SK-N-SH (cell line): Measurements from ENCODE around the gene STMN1. TPM values are rescaled to one million over a fixed set of nuclear protein-coding genes. Genes with fewer than 3 reads are reported as not detected.

Source experiments
- CTCF ChIA-PET: fragments of 300-600, 350-600 bp; formaldehyde crosslinking; extraction: SDS; loops from one replicate; lab custom pipeline; 2021; lab: Yijun Ruan, JAX
- POLR2A ChIA-PET: fragments of 350-600 bp; sonication (Branson Sonifier 250); formaldehyde crosslinking; extraction: SDS; loops from one replicate; lab custom pipeline; 2020; ENCODE audit warnings: antibody characterized with exemption, inconsistent platforms; lab: Yijun Ruan, JAX
- DNase-seq: peaks from one replicate; pipeline ENCODE4 v3.0.0; 2012
- H2AFZ ChIP-seq: fragments of 200-600 bp; sonication (generic); 2 replicates; pipeline ENCODE4 v1.8.1; 2016; ENCODE audit warnings: antibody characterized with exemption, mild to moderate bottlenecking, low read depth
- H3F3A ChIP-seq: fragments of 200-600 bp; sonication (generic); replicated peaks from 2 replicates; pipeline ENCODE3; 2016; ENCODE audit warnings: antibody characterized with exemption, mild to moderate bottlenecking; ENCODE audit not compliant: insufficient read depth
- H3K27ac ChIP-seq, 2 experiments: fragments of 200-500 bp in 1 of 2; fragments of 200-600 bp in 1 of 2; sonication (Bioruptor generic) in 1 of 2; sonication (generic), shearing (Covaris generic) in 1 of 2; 2 replicates each; pipeline versions ENCODE4 v1.5.1 to v1.6.1; 2014 to 2016; ENCODE audit warnings: low read depth in 2 of 2, inconsistent platforms in 1 of 2, low read length in 1 of 2, mild to moderate bottlenecking in 1 of 2, mixed read lengths in 1 of 2
- H3K27me3 ChIP-seq: fragments of 200-600 bp; sonication (generic), shearing (Covaris generic); 2 replicates; pipeline ENCODE4 v1.6.1; 2016; ENCODE audit warnings: mixed run types; ENCODE audit not compliant: insufficient read depth
- H3K36me3 ChIP-seq, 2 experiments: fragments of 200-500 bp in 1 of 2; fragments of 200-600 bp in 1 of 2; sonication (Bioruptor generic) in 1 of 2; sonication (generic) in 1 of 2; replicated peaks in 1 of 2; 2 replicates each; pipeline versions ENCODE3 to v1.5.1; 2014 to 2016; ENCODE audit warnings: low read length in 1 of 2, mild to moderate bottlenecking in 1 of 2; ENCODE audit not compliant: insufficient read depth in 2 of 2, control insufficient read depth in 1 of 2
- H3K4me1 ChIP-seq, 2 experiments: fragments of 200-500 bp in 1 of 2; fragments of 200-600 bp in 1 of 2; sonication (Bioruptor generic) in 1 of 2; sonication (generic), shearing (Covaris generic) in 1 of 2; 2 replicates each; pipeline versions ENCODE4 v1.5.1 to v1.6.1; 2014 to 2016; ENCODE audit warnings: low read depth in 1 of 2, low read length in 1 of 2, mixed run types in 1 of 2; ENCODE audit not compliant: insufficient read depth in 2 of 2, control insufficient read depth in 1 of 2
- H3K4me2 ChIP-seq: fragments of 200-600 bp; sonication (generic), shearing (Covaris generic); 2 replicates; pipeline ENCODE4 v1.6.1; 2017; ENCODE audit warnings: mixed run types
- H3K4me3 ChIP-seq, 2 experiments: fragments of 200-500 bp in 1 of 2; fragments of 200-600 bp in 1 of 2; sonication (Bioruptor generic) in 1 of 2; sonication (generic), shearing (Covaris generic) in 1 of 2; 2 replicates each; pipeline versions ENCODE4 v1.5.1 to v1.8.1; 2014 to 2016; ENCODE audit warnings: low read depth in 2 of 2, inconsistent platforms in 1 of 2, low read length in 1 of 2, mild to moderate bottlenecking in 1 of 2, mixed read lengths in 1 of 2, moderate library complexity in 1 of 2
- H3K79me2 ChIP-seq: fragments of 200-600 bp; sonication (generic); 2 replicates; pipeline ENCODE4 v1.8.1; 2017; ENCODE audit warnings: mild to moderate bottlenecking; ENCODE audit not compliant: insufficient read depth
- H3K9ac ChIP-seq: fragments of 200-600 bp; sonication (generic); 2 replicates; pipeline ENCODE4 v1.6.1; 2017; ENCODE audit warnings: mixed run types
- H3K9me2 ChIP-seq: fragments of 200-600 bp; sonication (generic); 2 replicates; pipeline ENCODE4 v1.6.1; 2017; ENCODE audit warnings: mixed run types
- H3K9me3 ChIP-seq: fragments of 200-600 bp; sonication (generic); 2 replicates; pipeline ENCODE4 v1.6.1; 2017; ENCODE audit warnings: mixed run types, mild to moderate bottlenecking, moderate library complexity
- H4K20me1 ChIP-seq: fragments of 200-600 bp; sonication (generic); 2 replicates; pipeline ENCODE4 v1.6.1; 2017; ENCODE audit warnings: mild to moderate bottlenecking, mixed run types; ENCODE audit not compliant: insufficient read depth
- ELF1 ChIP-seq: IDR thresholded peaks from 2 replicates; pipeline ENCODE4 v1.4.0; 2012
- EP300 ChIP-seq, 2 experiments: IDR thresholded peaks; 2 replicates each; pipeline versions ENCODE4 v1.4.0 to v1.6.1; 2012; ENCODE audit warnings: borderline replicate concordance in 1 of 2, low read depth in 1 of 2, low read length in 1 of 2
- FOXM1 ChIP-seq: IDR thresholded peaks from 2 replicates; pipeline ENCODE4 v1.4.0; 2012; ENCODE audit warnings: low read depth, mild to moderate bottlenecking
- JUND ChIP-seq: IDR thresholded peaks from 2 replicates; pipeline ENCODE4 v1.4.0; 2012
- MEF2A ChIP-seq: IDR thresholded peaks from 2 replicates; pipeline ENCODE4 v1.4.0; 2012; ENCODE audit warnings: low read depth, borderline replicate concordance
- MXI1 ChIP-seq: IDR thresholded peaks from 2 replicates; pipeline ENCODE4 v1.6.1; 2012; ENCODE audit warnings: mild to moderate bottlenecking, low read depth, low read length, improper control_type of control experiment
- NFIC ChIP-seq: IDR thresholded peaks from 2 replicates; pipeline ENCODE4 v1.4.0; 2012; ENCODE audit warnings: borderline replicate concordance
- NRF1 ChIP-seq: IDR thresholded peaks from 2 replicates; pipeline ENCODE4 v1.6.1; 2012; ENCODE audit warnings: low read depth, mild to moderate bottlenecking, low read length
- RCOR1 ChIP-seq: fragments of 150-350 bp; IDR thresholded peaks from 2 replicates; pipeline ENCODE4 v1.6.1; 2017; ENCODE audit warnings: antibody characterized with exemption, low read length
- RFX5 ChIP-seq: IDR thresholded peaks from 2 replicates; pipeline ENCODE4 v1.6.1; 2012; ENCODE audit warnings: mild to moderate bottlenecking, improper control_type of control experiment, low read length
- RXRA ChIP-seq: IDR thresholded peaks from 2 replicates; pipeline ENCODE4 v1.4.0; 2012; ENCODE audit warnings: low read depth, mild to moderate bottlenecking, borderline replicate concordance
- SMC3 ChIP-seq: IDR thresholded peaks from 2 replicates; pipeline ENCODE4 v1.6.1; 2012; ENCODE audit warnings: low read depth, low read length, improper control_type of control experiment
- TAF1 ChIP-seq: IDR thresholded peaks from 2 replicates; pipeline ENCODE4 v1.6.1; 2012; ENCODE audit warnings: low read depth, mild to moderate bottlenecking, low read length, moderate library complexity, borderline replicate concordance
- TCF12 ChIP-seq: IDR thresholded peaks from 2 replicates; pipeline ENCODE4 v1.4.0; 2012
- WGBS: methylation state at CpG from one replicate; pipeline ENCODE4 v1.1.6; 2017; ENCODE audit warnings: low lambda C conversion rate; 5-methylcytosine and 5-hydroxymethylcytosine counted together
- polyA plus RNA-seq, 3 experiments: library from polyadenylated mRNA; depleted of rRNA; stranded (reverse); fragments of >200 nt; gene quantifications; 2 replicates each; pipeline ENCODE4 v1.2.3, GENCODE V29; 2012
- TF ChIP-seq, protein P1 (sequence below): IDR thresholded peaks from 2 replicates; pipeline ENCODE4 v1.4.0; 2012; ENCODE audit warnings: low read depth
- TF ChIP-seq, protein P2 (sequence below): IDR thresholded peaks from 2 replicates; pipeline ENCODE4 v1.4.0; 2012; ENCODE audit warnings: low read depth, borderline replicate concordance
- TF ChIP-seq, protein P3 (sequence below): IDR thresholded peaks from 2 replicates; pipeline ENCODE4 v1.4.0; 2012; ENCODE audit warnings: low read depth, borderline replicate concordance

Gene STMN1
- polyA plus RNA-seq, 1 of the 3 experiments (the other 2 are of a cell fraction), result 143 TPM

DNA sequence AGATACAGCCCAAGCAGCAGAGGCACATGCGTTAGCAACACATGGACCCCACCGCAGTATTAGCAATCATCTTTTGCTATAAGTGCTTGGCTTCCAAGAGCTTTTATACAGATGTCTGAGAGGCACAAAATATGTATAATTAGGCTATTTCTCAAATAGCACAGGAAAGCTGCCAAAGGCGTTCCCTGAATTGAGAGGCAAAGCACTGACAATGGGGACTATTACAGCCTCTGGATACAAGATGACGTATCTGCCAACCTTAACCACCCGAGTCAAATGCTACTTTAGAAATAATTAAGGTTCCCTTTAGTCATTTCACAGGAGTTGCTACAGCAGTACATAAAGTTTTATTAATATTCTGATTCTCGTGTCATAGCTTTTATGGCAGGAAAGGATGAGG, 6.4 kb downstream of the STMN1 start:
- Histone ChIP-seq H3K9ac (no peak overlapping the region), H4K20me1 (peaks cover 19% of the 10 kb centered on the region; the same call in 1 of the 2 replicates), H3K27me3 (no peaks in the 10 kb centered on the region), H3F3A (peaks cover 51% of the 10 kb centered on the region), H3K4me1 (peaks cover 23 to 26% of the 10 kb centered on the region in 2 experiments), H3K4me2 (no peak overlapping the region), H3K9me3 (no peaks in the 10 kb centered on the region), H3K79me2 (peaks cover 73% of the 10 kb centered on the region), H3K9me2 (no peaks in the 10 kb centered on the region)
- 95% methylated on average over 6 of the region's 6 CpGs for WGBS
- no peak for DNase-seq
- TF ChIP-seq RXRA (no peak), MEF2A (no peak), NRF1 (no peak), FOXM1 (no peak), NFIC (no peak), RCOR1 (no peak), MXI1 (no peak), RFX5 (no peak), TCF12 (no peak), JUND (no peak), SMC3 (no peak), EP300 (IDR thresholded peaks at IDR 0.05; ENCODE audit: borderline replicate concordance in 1 of 2, low read depth in 1 of 2, low read length in 1 of 2) (no peak), ELF1 (no peak), TAF1 (no peak)
- TF ChIP-seq, protein P1, sequence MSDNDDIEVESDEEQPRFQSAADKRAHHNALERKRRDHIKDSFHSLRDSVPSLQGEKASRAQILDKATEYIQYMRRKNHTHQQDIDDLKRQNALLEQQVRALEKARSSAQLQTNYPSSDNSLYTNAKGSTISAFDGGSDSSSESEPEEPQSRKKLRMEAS, result no peak
- TF ChIP-seq, protein P2, sequence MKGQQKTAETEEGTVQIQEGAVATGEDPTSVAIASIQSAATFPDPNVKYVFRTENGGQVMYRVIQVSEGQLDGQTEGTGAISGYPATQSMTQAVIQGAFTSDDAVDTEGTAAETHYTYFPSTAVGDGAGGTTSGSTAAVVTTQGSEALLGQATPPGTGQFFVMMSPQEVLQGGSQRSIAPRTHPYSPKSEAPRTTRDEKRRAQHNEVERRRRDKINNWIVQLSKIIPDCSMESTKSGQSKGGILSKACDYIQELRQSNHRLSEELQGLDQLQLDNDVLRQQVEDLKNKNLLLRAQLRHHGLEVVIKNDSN, result no peak
- TF ChIP-seq, protein P3, sequence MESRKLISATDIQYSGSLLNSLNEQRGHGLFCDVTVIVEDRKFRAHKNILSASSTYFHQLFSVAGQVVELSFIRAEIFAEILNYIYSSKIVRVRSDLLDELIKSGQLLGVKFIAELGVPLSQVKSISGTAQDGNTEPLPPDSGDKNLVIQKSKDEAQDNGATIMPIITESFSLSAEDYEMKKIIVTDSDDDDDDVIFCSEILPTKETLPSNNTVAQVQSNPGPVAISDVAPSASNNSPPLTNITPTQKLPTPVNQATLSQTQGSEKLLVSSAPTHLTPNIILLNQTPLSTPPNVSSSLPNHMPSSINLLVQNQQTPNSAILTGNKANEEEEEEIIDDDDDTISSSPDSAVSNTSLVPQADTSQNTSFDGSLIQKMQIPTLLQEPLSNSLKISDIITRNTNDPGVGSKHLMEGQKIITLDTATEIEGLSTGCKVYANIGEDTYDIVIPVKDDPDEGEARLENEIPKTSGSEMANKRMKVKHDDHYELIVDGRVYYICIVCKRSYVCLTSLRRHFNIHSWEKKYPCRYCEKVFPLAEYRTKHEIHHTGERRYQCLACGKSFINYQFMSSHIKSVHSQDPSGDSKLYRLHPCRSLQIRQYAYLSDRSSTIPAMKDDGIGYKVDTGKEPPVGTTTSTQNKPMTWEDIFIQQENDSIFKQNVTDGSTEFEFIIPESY, result no peak
- TF ChIP-seq, all 33 proteins: peak for 0
- Histone ChIP-seq H2AFZ (no peak overlapping the region), H3K36me3 (peaks cover 50 to 61% of the 10 kb centered on the region in 2 experiments), H3K4me3 (no peak overlapping the region), H3K27ac (no peak overlapping the region; a peak in 1 of 4 replicates)
- CTCF ChIA-PET, result interaction anchor here (13.3 kb wide), 1 partner anchor 101 kb away, joined by 344 read pairs; the partner anchor contains the start of gene PAFAH2
- POLR2A ChIA-PET, result no interaction called here
